HG03159 (cell line): Measurements from ENCODE around the gene MYOM1.
"Not testable (repeated sequence)": the region's sequence is repeated elsewhere in the genome, so short reads cannot be mapped to it uniquely, and the experiment has no call there.

ENCODE experiments used
- ATAC-seq: cut with Tn5 transposase; IDR thresholded peaks from one replicate; pipeline ENCODE4 v1.9.1; 2021; ENCODE audit warnings: mild to moderate bottlenecking, moderate library complexity; ENCODE audit not compliant: unreplicated experiment

MYOM1 gene

DNA sequence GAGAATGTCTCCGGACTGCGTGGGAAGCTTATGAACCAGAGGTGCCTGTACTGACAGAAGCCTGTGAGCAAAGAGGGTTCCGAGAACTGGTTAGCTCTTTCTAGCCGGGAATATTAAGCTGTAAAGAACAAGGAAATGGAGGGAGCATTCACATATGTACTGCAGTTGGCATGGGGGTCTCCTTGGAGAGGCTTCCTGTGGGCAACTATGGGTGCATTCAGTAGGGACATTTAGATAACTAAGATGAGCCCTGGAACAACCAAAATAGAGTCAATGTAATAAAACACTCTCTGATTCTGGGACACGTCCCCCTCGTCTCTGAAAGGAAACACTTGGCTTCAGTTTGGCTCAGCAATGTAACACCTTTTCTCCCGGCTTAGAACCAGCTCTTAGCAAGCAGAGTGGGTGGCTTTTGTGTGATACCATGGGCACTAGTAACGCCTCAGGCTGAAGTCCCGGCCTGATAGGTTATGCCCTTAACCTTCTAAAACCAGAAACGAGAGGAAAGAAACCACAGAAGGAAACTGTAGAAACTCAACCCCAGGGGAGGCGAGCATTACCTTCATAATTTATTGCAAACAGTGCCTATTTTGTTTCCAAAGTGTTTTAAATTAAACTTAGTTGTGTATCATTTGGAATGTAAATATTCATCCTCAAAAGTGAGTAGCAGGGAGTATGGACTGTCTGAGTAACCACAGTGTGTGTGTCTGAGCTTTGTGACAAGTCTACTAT lies 158.0 kb downstream of the MYOM1 start:
- no peak for ATAC-seq

DNA sequence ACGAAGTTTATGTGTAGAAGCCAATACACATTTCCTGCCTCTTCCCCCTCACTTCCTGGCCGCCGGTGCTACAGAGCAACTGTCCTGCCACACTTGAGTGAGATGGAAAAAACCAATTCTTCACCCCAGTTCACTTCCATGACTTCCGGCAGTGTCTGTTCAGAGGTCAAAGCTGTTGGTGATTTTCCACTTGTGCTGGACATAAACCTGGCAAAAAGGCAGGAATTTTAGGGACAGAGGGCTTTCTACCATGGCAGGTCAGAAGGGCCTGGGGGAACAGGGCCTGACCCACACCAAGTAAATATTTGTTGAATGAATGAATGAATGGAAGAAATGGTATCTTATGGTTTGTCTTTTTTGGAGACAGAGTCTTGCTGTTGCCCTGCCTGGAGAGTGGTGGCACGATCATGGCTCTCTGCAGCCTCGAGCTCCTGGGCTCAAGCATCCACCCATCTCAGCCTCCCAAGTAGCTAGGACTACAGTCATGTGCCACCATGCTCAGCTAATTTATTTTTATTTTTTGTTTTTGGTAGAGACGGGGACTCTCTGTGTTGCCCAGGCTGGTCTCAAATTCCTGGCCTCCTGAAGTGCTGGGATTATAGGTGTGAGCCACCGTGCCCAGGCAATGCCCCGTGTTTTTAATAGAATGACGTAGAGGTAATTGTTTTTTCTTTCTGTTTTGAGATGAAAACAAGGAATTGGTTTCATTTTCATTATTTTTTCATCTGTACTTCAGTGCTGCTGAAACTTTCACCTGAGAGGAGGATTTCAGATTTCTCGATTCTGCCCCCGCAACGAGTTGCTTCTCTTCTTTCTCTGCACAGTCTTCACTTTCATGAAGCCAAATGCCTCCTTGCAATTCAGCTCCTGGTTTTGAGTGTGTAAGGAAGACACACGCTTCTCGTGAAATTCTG lies 158.8 kb downstream of the MYOM1 start:
- ATAC-seq, result peak; percentile 58

DNA sequence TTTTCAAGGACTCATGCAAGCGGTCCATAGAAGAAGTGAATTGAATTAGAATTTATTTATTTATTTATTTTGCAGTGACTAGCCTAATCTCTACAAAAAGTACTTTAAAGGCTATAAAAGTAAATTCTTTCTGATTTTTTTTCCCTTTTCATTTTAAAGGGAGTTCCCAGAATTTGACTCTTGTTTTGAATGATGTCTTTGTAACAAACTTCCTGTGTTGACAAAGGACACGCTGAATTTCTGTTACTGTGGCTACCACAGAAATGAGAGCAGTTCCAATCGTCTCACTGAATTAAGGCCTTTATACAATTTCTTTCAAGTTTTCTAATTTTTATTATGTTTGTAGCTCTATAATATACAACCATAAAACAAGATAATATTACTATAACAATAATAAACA lies 160.5 kb downstream of the MYOM1 start:
- ATAC-seq, result no peak

DNA sequence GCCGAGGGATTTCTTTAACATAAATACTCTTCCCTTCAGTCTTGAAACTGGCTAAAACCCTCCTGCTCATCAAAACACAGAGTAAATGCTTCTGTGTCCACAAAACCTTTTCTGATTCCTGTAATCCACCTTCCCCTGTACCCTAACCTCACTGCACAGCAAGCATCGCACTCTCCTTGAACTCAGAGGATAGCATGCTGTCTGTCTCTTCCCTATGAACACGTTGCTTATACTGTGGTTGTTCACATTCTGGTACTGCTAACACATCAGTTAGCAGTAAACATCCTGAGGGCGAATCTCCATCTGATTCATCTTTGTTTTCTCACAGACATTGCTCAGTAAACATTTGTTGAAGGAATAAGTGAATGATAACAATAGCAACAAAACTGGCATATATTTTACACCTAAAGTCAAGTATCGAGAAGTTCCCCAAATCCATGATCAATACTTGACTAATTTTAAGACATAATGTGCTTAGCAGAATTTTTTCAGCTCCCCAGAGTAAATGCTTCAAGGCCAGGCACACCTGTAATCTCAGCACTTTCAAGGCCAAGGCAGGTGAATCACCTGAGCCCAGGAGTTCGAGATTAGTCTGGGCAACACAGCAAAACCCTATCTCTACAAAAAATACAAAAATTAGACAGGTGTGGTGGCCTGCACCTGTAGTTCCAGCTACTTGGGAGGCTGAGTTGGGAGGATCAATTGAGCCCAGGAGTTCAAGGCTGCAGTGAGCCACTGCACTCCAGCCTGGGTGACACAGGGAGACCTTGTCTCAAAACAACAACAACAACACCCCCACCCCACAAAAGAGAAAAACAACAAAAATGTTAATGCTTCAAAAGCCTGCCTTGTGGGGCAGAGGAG lies 161.2 kb downstream of the MYOM1 start:
- no peak for ATAC-seq

DNA sequence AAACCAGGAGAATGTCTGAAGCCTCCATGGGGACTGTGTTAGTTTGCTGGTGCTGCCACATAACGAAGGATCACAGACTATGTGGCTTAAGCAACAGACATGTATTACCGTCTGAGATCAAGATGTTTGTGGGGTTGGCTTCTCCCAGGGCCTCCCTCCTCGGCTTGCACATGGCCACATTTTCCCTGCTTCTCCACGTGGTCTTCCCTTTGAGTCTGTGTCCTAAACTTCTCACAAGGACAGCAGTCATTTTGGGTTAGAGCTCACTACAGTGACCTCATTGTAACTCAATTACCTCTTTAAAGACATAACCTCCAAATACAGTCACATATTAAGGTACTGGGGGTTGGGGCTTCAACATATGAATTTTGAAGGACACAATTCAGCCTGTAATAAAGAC lies 162.2 kb downstream of the MYOM1 start:
- no peak for ATAC-seq

DNA sequence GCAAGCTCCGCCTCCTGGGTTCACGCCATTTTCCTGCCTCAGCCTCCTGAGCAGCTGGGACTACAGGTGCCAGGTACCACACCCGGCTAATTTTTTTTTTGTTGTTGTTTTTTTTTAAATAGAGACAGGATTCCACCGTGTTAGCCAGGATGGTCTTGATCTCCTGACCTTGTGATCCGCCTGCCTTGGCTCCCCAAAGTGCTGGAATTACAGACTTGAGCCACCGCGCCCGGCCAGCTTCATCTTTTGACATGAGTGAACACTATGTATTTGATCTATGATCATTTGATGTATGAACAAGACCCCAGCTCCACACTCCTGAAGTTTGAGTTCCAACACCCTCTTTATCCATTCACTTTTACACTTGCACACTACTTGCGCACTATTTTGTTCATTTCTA lies 163.5 kb downstream of the MYOM1 start:
- ATAC-seq, result no peak

DNA sequence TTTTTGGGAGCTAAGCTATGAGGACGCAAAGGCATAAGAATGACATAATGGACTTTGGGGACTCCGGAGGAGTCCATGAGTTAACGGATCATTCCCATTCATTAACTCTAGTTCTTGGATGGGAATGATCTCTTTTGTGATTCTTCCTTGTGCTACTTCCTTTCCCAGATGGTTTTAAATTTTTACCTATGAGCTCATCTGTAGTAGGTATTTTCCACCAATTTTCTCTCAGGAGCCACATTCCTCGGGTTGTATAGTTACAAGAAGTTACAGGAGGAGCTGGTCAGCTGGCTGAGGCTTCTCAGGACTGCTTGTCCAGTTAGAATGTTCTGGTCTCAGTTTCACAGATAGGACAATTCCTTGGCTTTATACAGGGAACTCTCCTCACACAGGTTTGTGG lies 164.0 kb downstream of the MYOM1 start:
- ATAC-seq, result no peak

DNA sequence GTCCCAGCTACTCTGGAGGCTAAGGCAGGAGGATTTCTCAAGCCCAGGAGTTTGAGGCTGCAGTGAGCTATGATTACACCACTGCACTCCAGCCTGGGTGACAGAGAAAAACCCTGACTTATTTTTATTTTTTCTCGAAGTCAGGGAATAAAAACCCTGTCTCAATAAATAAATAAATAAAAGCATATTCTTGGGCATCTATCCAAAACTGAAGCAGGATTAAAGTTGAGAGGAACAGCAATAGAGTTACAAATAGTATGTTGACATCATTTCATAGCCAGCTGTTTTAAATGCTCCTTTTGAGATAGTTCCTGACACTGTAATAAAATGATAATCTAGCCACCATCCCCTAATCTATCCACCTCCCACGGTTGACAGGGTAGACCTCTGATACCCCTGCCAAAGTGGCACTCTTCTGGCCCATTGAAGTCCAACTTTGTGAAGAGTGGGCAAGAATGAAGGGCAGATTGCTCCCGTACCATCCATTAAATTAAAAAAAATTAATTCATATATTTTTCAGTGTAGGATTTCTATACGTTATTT lies 164.5 kb downstream of the MYOM1 start:
- ATAC-seq, result no peak

DNA sequence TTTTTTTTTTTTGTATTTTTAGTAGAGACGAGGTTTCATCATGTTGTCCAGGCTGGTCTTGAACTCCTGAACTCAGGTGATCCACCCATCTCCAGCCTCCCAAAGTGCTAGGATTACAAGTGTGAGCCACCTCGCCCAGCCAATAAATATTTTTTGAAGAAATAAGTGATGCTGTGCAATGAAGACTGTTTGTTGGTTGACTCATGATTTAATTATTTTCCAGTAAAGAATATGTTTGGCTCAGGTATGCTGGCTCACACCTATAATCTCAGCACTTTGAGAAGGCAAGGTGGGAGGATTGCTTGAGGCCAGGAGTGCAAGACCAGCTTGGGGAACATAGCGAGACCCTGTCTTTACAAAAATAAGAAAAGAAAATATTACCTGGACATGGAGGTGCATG lies 165.0 kb downstream of the MYOM1 start:
- no peak for ATAC-seq

DNA sequence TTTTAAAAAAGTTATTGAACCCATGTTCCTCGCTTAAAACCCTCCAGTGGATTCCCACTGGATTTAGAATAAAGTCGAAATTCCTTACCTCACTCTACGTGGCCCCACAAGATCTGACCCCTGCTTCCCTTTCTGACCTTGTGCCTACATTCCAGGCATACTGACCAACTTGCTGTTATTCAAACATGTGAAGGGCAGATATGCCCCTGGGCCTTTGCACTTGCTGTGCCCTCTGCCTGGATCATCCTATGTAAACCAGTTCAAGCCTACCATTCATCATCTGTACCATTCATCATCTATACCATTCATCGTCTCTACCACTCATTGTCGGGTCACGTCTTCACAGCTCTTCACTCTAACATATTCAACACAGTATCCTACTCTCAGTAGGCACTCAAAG lies 165.6 kb downstream of the MYOM1 start:
- ATAC-seq, result no peak

DNA sequence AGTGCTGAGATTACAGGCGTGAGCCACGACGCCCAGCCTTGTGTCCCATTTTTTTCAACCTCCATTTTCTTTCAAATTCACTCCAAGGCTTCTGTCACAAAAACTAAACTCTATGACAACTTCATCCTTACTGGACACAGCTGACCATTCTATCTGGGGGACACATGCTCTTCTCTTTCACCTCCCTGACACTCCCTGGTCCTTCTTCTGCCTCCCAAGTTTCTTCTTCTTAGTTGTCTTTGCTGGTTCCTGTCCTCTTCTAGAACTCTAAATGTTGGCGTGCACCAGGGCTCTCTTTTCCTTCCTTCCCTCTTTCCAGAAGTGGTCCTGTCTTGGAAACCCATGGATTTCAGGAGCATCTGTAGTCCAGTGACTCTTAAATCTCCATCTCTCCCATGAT lies 166.7 kb downstream of the MYOM1 start:
- ATAC-seq, result no peak

DNA sequence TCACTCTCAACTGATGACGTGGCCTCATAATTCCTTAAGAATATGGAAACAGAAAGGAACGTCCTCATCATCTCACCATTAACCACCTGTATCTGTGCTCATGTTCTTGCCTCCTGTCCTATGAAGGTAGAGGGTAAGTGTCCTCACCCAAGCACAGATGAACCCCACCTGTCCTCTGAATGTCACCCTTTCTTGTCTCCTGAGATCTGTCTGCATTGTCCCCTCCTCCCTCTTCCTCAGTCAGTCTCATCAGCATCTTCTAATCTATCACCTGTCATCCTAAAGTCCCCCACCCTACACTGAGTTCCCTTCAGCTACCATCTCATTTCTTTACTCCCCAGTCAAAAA lies 167.4 kb downstream of the MYOM1 start:
- ATAC-seq, result no peak

DNA sequence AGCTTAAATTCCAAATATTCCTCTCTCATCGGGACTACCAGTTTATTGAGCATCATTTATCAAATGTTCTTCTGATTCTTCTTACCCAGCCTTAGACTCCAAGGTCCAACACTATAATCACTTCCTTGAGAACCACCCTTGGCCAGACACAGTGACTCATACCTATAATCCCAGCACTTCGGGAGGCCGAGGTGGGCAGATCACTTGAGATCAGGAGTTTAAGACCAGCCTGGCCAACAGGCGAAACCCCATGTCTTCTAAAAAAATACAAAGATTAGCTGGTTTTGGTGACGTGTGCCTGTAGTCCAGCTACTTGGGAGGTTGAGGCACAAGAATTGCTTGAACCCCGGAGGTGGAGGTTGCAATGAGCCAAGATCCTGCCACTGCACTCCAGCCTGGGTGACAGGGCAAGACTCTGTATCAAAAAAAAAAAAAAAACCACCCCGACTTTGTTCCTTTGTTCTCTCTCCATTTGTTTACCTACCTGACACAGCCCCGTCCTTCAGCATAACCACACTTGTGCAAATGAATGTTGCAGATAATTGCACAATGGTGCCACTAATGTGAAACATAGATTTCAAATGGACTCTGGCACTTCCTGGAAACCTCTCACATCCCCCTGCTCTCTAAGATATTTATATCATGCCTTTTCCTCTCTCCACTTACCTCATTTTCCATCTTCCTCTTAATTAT lies 167.9 kb downstream of the MYOM1 start:
- no peak for ATAC-seq

DNA sequence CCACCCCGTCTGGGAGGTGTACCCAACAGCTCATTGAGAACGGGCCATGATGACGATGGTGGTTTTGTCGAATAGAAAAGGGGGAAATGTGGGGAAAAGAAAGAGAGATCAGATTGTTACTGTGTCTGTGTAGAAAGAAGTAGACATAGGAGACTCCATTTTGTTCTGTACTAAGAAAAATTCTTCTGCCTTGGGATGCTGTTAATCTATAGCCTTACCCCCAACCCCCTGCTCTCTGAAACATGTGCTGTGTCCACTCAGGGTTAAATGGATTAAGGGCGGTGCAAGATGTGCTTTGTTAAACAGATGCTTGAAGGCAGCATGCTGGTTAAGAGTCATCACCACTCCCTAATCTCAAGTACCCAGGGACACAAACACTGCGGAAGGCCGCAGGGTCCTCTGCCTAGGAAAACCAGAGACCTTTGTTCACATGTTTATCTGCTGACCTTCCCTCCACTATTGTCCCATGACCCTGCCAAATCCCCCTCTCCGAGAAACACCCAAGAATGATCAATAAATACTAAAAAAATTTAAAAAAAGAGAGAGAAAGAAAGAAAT lies 169.8 kb downstream of the MYOM1 start:
- not testable (repeated sequence) for ATAC-seq

DNA sequence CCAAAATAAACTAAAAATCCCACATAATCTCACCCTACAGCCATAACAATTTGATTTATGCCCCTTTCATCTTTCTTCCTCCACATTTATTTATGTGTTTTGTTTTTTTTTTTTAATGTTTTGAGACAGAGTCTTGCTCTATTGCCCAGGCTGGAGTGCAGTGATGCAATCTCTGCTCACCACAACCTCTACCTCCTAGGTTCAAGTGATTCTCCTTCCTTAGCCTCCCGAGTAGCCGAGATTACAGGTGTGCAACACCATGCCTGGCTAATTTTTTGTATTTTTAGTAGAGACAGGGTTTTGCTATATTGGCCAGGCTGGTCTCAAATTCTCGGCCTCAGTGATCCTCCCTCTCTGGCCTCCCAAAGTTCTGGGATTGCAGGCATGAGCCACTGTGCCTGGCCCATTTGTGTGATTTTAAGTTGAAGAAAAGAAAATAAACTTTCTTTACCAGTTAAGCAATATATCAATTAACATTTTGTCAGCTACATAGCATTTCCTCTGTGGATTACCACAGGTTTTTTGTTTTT lies 170.9 kb downstream of the MYOM1 start:
- no peak for ATAC-seq

DNA sequence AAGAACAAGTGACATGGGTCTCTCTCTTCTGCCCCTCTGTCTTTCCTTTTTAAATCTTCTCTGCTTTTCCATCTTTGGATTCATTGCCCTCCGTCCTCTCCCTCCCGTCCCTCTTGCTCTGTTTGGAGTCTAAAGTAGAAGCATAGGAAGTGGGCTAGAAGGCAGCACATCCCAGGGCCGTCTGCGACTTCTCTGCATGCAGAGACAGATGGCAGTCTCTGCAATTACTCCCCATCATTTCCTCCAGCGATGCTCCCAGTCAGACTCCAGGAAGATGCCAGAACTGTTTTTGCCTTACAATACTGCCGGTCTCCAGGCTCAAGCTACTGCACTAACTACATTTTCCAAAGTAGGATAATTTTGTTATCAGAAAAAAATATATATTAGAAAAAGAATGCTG lies 171.6 kb downstream of the MYOM1 start:
- no peak for ATAC-seq

DNA sequence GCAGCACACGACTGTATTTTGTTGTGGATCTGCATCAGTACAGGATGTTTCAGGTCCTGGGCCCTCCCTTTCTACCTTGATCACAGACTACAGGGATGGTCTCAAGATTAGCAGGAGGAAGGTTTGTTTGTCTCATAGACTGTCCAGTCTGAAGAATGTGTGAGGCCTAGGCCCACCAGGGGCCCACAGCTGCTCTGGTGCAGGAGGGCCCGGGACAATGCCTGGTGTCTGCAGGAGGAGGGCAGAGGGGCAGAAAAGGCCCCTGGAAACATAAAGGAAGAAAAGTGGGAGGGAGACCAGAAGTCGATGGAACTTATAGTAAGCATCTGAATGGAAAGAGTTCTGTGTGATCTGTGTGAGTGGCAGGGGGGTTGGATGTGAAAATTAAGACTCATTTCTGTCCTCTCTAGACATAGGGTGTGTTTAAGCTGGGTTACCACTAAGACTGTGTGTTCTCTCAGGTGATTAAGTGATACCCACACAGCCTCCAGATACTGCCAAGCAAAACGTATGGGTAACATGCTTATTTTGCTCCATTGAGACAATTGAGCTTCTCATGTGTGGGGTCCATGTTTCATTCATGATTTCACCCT lies 173.5 kb downstream of the MYOM1 start:
- ATAC-seq, result no peak

DNA sequence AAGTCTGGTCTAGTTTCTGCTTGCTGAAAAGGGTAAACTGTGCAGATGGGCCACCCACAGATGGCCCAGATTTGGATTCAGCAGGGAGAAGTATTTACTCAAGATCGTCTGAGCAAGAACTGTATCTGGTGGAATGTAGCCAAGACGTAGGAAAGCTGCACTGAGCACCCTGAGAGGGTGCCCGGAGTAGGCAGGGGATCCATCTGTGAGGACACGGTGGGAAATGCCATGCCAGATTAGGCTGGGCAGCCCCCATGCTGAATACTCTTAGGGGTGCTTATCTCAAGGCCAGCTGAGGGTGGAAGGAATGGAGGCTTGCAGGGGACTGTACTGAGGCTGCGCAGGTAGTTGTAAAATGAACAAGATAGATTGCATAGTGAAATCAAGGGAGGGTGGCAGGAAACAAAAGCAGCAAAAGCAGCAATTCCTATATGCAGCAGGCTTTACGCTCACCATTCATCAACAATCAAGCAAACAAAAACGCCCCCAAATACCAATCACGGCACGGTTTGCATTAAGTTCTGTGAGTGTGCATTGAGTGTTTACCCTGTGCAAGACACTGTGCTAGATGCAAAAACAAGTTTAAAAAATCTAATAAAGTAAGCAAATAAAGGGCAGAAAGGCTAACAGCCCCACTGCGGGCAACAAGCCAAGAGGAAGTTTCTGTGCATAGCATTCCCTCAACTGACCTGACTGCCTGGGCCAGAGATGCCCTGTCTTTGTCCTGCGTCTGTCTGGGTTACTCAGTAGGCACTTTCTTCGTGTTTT lies 174.7 kb downstream of the MYOM1 start:
- no peak for ATAC-seq

DNA sequence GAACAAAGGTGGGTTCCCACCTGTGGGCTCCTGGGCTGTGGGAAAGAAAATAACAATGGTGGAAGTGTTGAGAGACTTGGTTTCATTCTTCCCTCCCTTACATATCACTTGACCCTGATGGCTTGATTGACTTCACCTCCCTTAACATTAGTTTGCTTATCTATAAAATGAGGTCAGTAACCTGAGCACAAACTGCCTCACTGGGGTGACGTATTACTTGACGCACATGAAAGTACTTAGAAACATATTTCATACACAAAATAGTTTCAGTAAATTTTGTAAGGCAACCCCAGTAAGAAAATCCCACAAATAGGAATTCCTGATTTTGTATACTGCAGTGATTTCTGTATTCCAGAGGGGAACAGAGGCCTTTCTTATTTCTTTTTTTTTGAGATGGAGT lies 177.4 kb downstream of the MYOM1 start:
- no peak for ATAC-seq
